Measurements from ENCODE around the gene SRP9. TPM values are rescaled to one million over a fixed set of nuclear protein-coding genes. Genes with fewer than 3 reads are reported as not detected.
"Not testable (repeated sequence)": the region's sequence is repeated elsewhere in the genome, so short reads cannot be mapped to it uniquely, and the experiment has no call there.

Gene SRP9
- total RNA-seq, 4 donors from 2014 or later = 95.1 to 192 (median 164) TPM

- 80% methylated on average over 8 of the region's 10 CpGs for WGBS
- Histone ChIP-seq H3K27ac (replicated peaks in 1 of 4) (peak overlapping the region in 2 of 4 donors; percentile 5 to 35), H3K9me3 (no peaks in the 10 kb centered on the region), H3K36me3 (no peaks in the 10 kb centered on the region), H3K27me3 (no peaks in the 10 kb centered on the region), H3K4me1 (peaks cover 18 to 34% (median 28%) of the 10 kb centered on the region in 4 donors), H3K4me3 (no peak overlapping the region)
- intact Hi-C loops (cut with DNase I) = no loop called here
- no peak for DNase-seq (ENCODE audit: extremely low spot score)
- TF ChIP-seq POLR2AphosphoS5 (IDR thresholded peaks at IDR 0.05) (peak in 1 of 2 donors; percentile 37), EP300 (IDR thresholded peaks at IDR 0.05) (no peak)
These were observed 22.5 kb upstream of the SRP9 start for GRCh38 chr1:225754940-225755641.

GRCh38 chr1:225755671-225756319 is 21.8 kb upstream of the SRP9 start:
- H3K4me1 ChIP-seq = peaks cover 16 to 27% (median 21%) of the 10 kb centered on the region in 4 donors
- DNase-seq (ENCODE audit: extremely low spot score) = no peak
- no peaks in the 10 kb centered on the region for H3K9me3 ChIP-seq
- H3K27ac ChIP-seq (replicated peaks in 1 of 4) = peak overlapping the region in 2 of 4 donors; percentile 5 to 35
- no peak for TF ChIP-seq EP300 (IDR thresholded peaks at IDR 0.05)
- TF ChIP-seq CTCF (IDR thresholded peaks at IDR 0.05) = no peak
- no peak for TF ChIP-seq POLR2AphosphoS5 (IDR thresholded peaks at IDR 0.05)
- no peak for TF ChIP-seq POLR2A (IDR thresholded peaks at IDR 0.05; ENCODE audit: low read depth)
- WGBS = 63% methylated on average over 9 of the region's 9 CpGs
- H3K36me3 ChIP-seq = no peaks in the 10 kb centered on the region
- intact Hi-C loops (cut with DNase I) = no loop called here
- H3K27me3 ChIP-seq = no peaks in the 10 kb centered on the region
- no peak overlapping the region for H3K4me3 ChIP-seq

- Histone ChIP-seq H3K36me3 (no peaks in the 10 kb centered on the region), H3K27me3 (no peaks in the 10 kb centered on the region), H3K4me1 (peaks cover 18 to 25% (median 19%) of the 10 kb centered on the region in 4 donors), H3K9me3 (no peaks in the 10 kb centered on the region), H3K27ac (replicated peaks in 1 of 4) (no peak overlapping the region), H3K4me3 (no peak overlapping the region)
- intact Hi-C loops (cut with DNase I) = no loop called here
- DNase-seq (ENCODE audit: extremely low spot score) = no peak
- WGBS = 79% methylated on average over 10 of the region's 10 CpGs
- TF ChIP-seq CTCF (IDR thresholded peaks at IDR 0.05) = no peak
- TF ChIP-seq EP300 (IDR thresholded peaks at IDR 0.05) = no peak
- TF ChIP-seq POLR2A (IDR thresholded peaks at IDR 0.05; ENCODE audit: low read depth) = no peak
- TF ChIP-seq POLR2AphosphoS5 (IDR thresholded peaks at IDR 0.05) = no peak
These were observed 19.5 kb upstream of the SRP9 start for GRCh38 chr1:225757927-225758656.

- H3K4me3 ChIP-seq; H3K36me3 ChIP-seq; H3K9me3 ChIP-seq; DNase-seq (ENCODE audit: extremely low spot score); intact Hi-C loops (cut with DNase I); H3K27ac ChIP-seq (replicated peaks in 1 of 4); H3K27me3 ChIP-seq: not testable (repeated sequence)
- 95% methylated on average over 5 of the region's 5 CpGs for WGBS
- H3K4me1 ChIP-seq = peaks cover 35 to 39% (median 35%) of the 10 kb centered on the region in 4 donors
These were observed 17.7 kb upstream of the SRP9 start for GRCh38 chr1:225759972-225760371.

GRCh38 chr1:225760531-225760930 is 17.1 kb upstream of the SRP9 start:
- TF ChIP-seq POLR2AphosphoS5 (IDR thresholded peaks at IDR 0.05) = no peak
- TF ChIP-seq POLR2A (IDR thresholded peaks at IDR 0.05; ENCODE audit: low read depth) = no peak
- no peak for TF ChIP-seq EP300 (IDR thresholded peaks at IDR 0.05)
- no peak for TF ChIP-seq CTCF (IDR thresholded peaks at IDR 0.05)
- intact Hi-C loops (cut with DNase I) = no loop called here
- no peaks in the 10 kb centered on the region for H3K36me3 ChIP-seq
- H3K27ac ChIP-seq (replicated peaks in 1 of 4) = no peak overlapping the region
- H3K4me1 ChIP-seq = peaks cover 29 to 36% (median 30%) of the 10 kb centered on the region in 4 donors
- no peaks in the 10 kb centered on the region for H3K27me3 ChIP-seq
- no peak for DNase-seq (ENCODE audit: extremely low spot score)
- H3K9me3 ChIP-seq = no peaks in the 10 kb centered on the region
- WGBS = 97% methylated on average over 6 of the region's 6 CpGs
- H3K4me3 ChIP-seq = no peak overlapping the region

- intact Hi-C loops (cut with DNase I); H3K36me3 ChIP-seq; DNase-seq (ENCODE audit: extremely low spot score); H3K4me3 ChIP-seq; H3K9me3 ChIP-seq; H3K27ac ChIP-seq (replicated peaks in 1 of 4); H3K27me3 ChIP-seq: not testable (repeated sequence)
- H3K4me1 ChIP-seq = peaks cover 29 to 32% (median 31%) of the 10 kb centered on the region in 4 donors
- 93% methylated on average over 6 of the region's 6 CpGs for WGBS
These were observed 16.2 kb upstream of the SRP9 start for GRCh38 chr1:225761395-225761794.
